Activated CD4-positive, alpha-beta T cell treated with anti-CD3 and anti-CD28 coated beads, Interleukin-2, amount 10 ng/mL, durations not matched to agents 7 days and 5 days (primary cell): ENCODE measurements around the gene G6PD. TPM values are rescaled to one million over a fixed set of nuclear protein-coding genes. Genes with fewer than 3 reads are reported as not detected.
"Not testable (repeated sequence)": the region's sequence is repeated elsewhere in the genome, so short reads cannot be mapped to it uniquely, and the experiment has no call there.

Experiments
- CTCF ChIA-PET: fragments of 350-600 bp; sonication (Branson Sonifier 250); formaldehyde crosslinking; loops from one replicate; lab custom pipeline; 2021; ENCODE audit warnings: antibody characterized with exemption; lab: Charles Lee
- POLR2A ChIA-PET: fragments of 350-600 bp; sonication (Branson Sonifier 250); formaldehyde crosslinking; loops from one replicate; lab custom pipeline; 2021; ENCODE audit warnings: antibody characterized with exemption; lab: Charles Lee
- DNase-seq: peaks from one replicate; pipeline ENCODE4 v3.0.0-alpha.2; 2020
- H3K27ac Mint-ChIP-seq: one replicate; pipeline ENCODE4 v1.8.0; 2021; ENCODE audit warnings: mild to moderate bottlenecking, moderate library complexity, mixed read lengths
- H3K27me3 Mint-ChIP-seq: one replicate; pipeline ENCODE4 v1.8.0; 2021; ENCODE audit warnings: mixed read lengths
- H3K36me3 Mint-ChIP-seq: one replicate; pipeline ENCODE4 v1.8.0; 2021; ENCODE audit warnings: low read depth, mixed read lengths
- H3K4me1 Mint-ChIP-seq: one replicate; pipeline ENCODE4 v1.8.0; 2021; ENCODE audit warnings: mixed read lengths
- H3K4me3 Mint-ChIP-seq: one replicate; pipeline ENCODE4 v1.8.0; 2021; ENCODE audit warnings: mild to moderate bottlenecking, moderate library complexity, mixed read lengths
- H3K9me3 Mint-ChIP-seq: one replicate; pipeline ENCODE4 v1.8.0; 2021; ENCODE audit warnings: mixed read lengths
- total RNA-seq, 2 experiments: library from RNA; stranded (reverse); gene quantifications; one replicate each; pipeline ENCODE4 v1.2.3, GENCODE V29; 2021

Gene G6PD
- total RNA-seq, 2 experiments from 2014 or later = 64.7 to 69.4 TPM

GRCh38 chrX:154558896-154559295 is 12.2 kb upstream of the G6PD start:
- CTCF ChIA-PET, H3K4me3 Mint-ChIP-seq, POLR2A ChIA-PET, DNase-seq, H3K4me1 Mint-ChIP-seq, H3K27ac Mint-ChIP-seq, H3K9me3 Mint-ChIP-seq, H3K27me3 Mint-ChIP-seq: not testable (repeated sequence)
- H3K36me3 Mint-ChIP-seq = peaks cover 10% of the 10 kb centered on the region

GRCh38 chrX:154558060-154558690 is 11.5 kb upstream of the G6PD start:
- H3K36me3 Mint-ChIP-seq = peaks cover 15% of the 10 kb centered on the region
- POLR2A ChIA-PET, H3K9me3 Mint-ChIP-seq, DNase-seq, CTCF ChIA-PET, H3K4me3 Mint-ChIP-seq, H3K4me1 Mint-ChIP-seq, H3K27ac Mint-ChIP-seq, H3K27me3 Mint-ChIP-seq: not testable (repeated sequence)

GRCh38 chrX:154552112-154552806 is 5.6 kb upstream of the G6PD start:
- Mint-ChIP-seq H3K36me3 (peaks cover 28% of the 10 kb centered on the region), H3K4me1 (peaks cover 28% of the 10 kb centered on the region)
- H3K9me3 Mint-ChIP-seq, DNase-seq, H3K4me3 Mint-ChIP-seq, POLR2A ChIA-PET, H3K27ac Mint-ChIP-seq, H3K27me3 Mint-ChIP-seq: not testable (repeated sequence)
- CTCF ChIA-PET = interaction anchor here (0.6 kb wide), 1 partner anchor 78 kb away, joined by 8 read pairs; no protein-coding TSS in a partner anchor

- peaks cover 28% of the 10 kb centered on the region for H3K36me3 Mint-ChIP-seq
- H3K27ac Mint-ChIP-seq = peak overlapping the region; percentile 36
- H3K9me3 Mint-ChIP-seq = no peaks in the 10 kb centered on the region
- POLR2A ChIA-PET = no interaction called here
- CTCF ChIA-PET = no interaction called here
- peaks cover 39% of the 10 kb centered on the region for H3K4me1 Mint-ChIP-seq
- peak overlapping the region; percentile 57 for H3K4me3 Mint-ChIP-seq
- H3K27me3 Mint-ChIP-seq = no peaks in the 10 kb centered on the region
- no peak for DNase-seq
These were observed 3.1 kb upstream of the G6PD start for GRCh38 chrX:154549766-154550165.

GRCh38 chrX:154548028-154548316 is 1.3 kb upstream of the G6PD start:
- no peaks in the 10 kb centered on the region for H3K9me3 Mint-ChIP-seq
- POLR2A ChIA-PET = no interaction called here
- peak overlapping the region; percentile 88 for H3K27ac Mint-ChIP-seq
- peaks cover 18% of the 10 kb centered on the region for H3K36me3 Mint-ChIP-seq
- no peak for DNase-seq
- no peaks in the 10 kb centered on the region for H3K27me3 Mint-ChIP-seq
- peak overlapping the region; percentile 90 for H3K4me3 Mint-ChIP-seq
- CTCF ChIA-PET = no interaction called here
- peaks cover 44% of the 10 kb centered on the region for H3K4me1 Mint-ChIP-seq

- DNase-seq = peak; percentile 85
- Mint-ChIP-seq H3K4me3 (peak within 1 kb of the TSS; percentile 90), H3K9me3 (no peaks in the 10 kb centered on the region), H3K27me3 (no peaks in the 10 kb centered on the region), H3K4me1 (peaks cover 49% of the 10 kb centered on the region), H3K27ac (peak within 1 kb of the TSS; percentile 88), H3K36me3 (peaks cover 22% of the 10 kb centered on the region)
- CTCF ChIA-PET = no interaction called here
- POLR2A ChIA-PET = no interaction called here
These were observed 790 bp upstream of the G6PD start, which contains the start of gene IKBKG for GRCh38 chrX:154547245-154548027. IKBKG (plus strand) TSS chrX:154547620; CDS start chrX:154552003, 4,383 bp downstream.

GRCh38 chrX:154545673-154546274 is 872 bp downstream of the G6PD start:
- POLR2A ChIA-PET = no interaction called here
- H3K27ac Mint-ChIP-seq = peak overlapping the region; percentile 41
- no peaks in the 10 kb centered on the region for H3K27me3 Mint-ChIP-seq
- H3K4me1 Mint-ChIP-seq = peaks cover 41% of the 10 kb centered on the region
- DNase-seq = no peak
- CTCF ChIA-PET = interaction anchor here (0.6 kb wide), 2 partner anchors 234 to 256 kb away, joined by 3 to 4 read pairs; no protein-coding TSS in a partner anchor
- peak overlapping the region; percentile 68 for H3K4me3 Mint-ChIP-seq
- H3K36me3 Mint-ChIP-seq = peaks cover 22% of the 10 kb centered on the region
- no peaks in the 10 kb centered on the region for H3K9me3 Mint-ChIP-seq

GRCh38 chrX:154542723-154543424 is 3.8 kb downstream of the G6PD start:
- H3K9me3 Mint-ChIP-seq = no peaks in the 10 kb centered on the region
- ChIA-PET CTCF (interaction anchor here (0.9 to 1.2 kb wide), 2 partner anchors 11 to 170 kb away, joined by 4 read pairs; no protein-coding TSS in a partner anchor), POLR2A (interaction anchor here (0.6 kb wide), 1 partner anchor 97 kb away, joined by 3 read pairs; no protein-coding TSS in a partner anchor)
- DNase-seq = no peak
- peak overlapping the region; percentile 90 for H3K27ac Mint-ChIP-seq
- H3K36me3 Mint-ChIP-seq = peaks cover 13% of the 10 kb centered on the region
- H3K4me3 Mint-ChIP-seq = peak overlapping the region; percentile 64
- H3K4me1 Mint-ChIP-seq = peaks cover 34% of the 10 kb centered on the region
- no peaks in the 10 kb centered on the region for H3K27me3 Mint-ChIP-seq

GRCh38 chrX:154541896-154542722 is 4.5 kb downstream of the G6PD start:
- CTCF ChIA-PET = interaction anchor here (0.9 to 1.2 kb wide), 2 partner anchors 10 to 169 kb away, joined by 4 read pairs; no protein-coding TSS in a partner anchor
- H3K27ac Mint-ChIP-seq = peak overlapping the region; percentile 90
- H3K4me3 Mint-ChIP-seq = no peak overlapping the region
- no peak for DNase-seq
- no peaks in the 10 kb centered on the region for H3K9me3 Mint-ChIP-seq
- POLR2A ChIA-PET = no interaction called here
- H3K4me1 Mint-ChIP-seq = peaks cover 34% of the 10 kb centered on the region
- peaks cover 11% of the 10 kb centered on the region for H3K36me3 Mint-ChIP-seq
- H3K27me3 Mint-ChIP-seq = no peaks in the 10 kb centered on the region

- Mint-ChIP-seq H3K36me3 (peaks cover 11% of the 10 kb centered on the region), H3K9me3 (no peaks in the 10 kb centered on the region)
These were observed 5.1 kb downstream of the G6PD start for GRCh38 chrX:154541589-154541895.

GRCh38 chrX:154540897-154541535 is 5.6 kb downstream of the G6PD start:
- peak overlapping the region; percentile 46 for H3K27ac Mint-ChIP-seq
- ChIA-PET POLR2A (no interaction called here), CTCF (interaction anchor here (0.6 kb wide), 1 partner anchor 67 kb away, joined by 3 read pairs; no protein-coding TSS in a partner anchor)
- no peak for DNase-seq
- peaks cover 31% of the 10 kb centered on the region for H3K4me1 Mint-ChIP-seq
- H3K4me3 Mint-ChIP-seq = no peak overlapping the region
- no peaks in the 10 kb centered on the region for H3K9me3 Mint-ChIP-seq
- H3K36me3 Mint-ChIP-seq = peaks cover 11% of the 10 kb centered on the region
- H3K27me3 Mint-ChIP-seq = no peaks in the 10 kb centered on the region

More at GRCh38 chrX:154541589-154541895, 5.1 kb downstream of the G6PD start:
- H3K27ac Mint-ChIP-seq = peak overlapping the region; percentile 19
- no peak overlapping the region for H3K4me3 Mint-ChIP-seq
- H3K4me1 Mint-ChIP-seq = peaks cover 34% of the 10 kb centered on the region
- CTCF ChIA-PET = interaction anchor here (0.9 kb wide), 1 partner anchor 9 kb away, joined by 4 read pairs; no protein-coding TSS in a partner anchor
- POLR2A ChIA-PET = no interaction called here
- no peaks in the 10 kb centered on the region for H3K27me3 Mint-ChIP-seq
- DNase-seq = no peak
